ENCODE results near the gene AGAP1. TPM values are rescaled to one million over a fixed set of nuclear protein-coding genes. Genes with fewer than 3 reads are reported as not detected.

Gene AGAP1
- total RNA-seq, 3 donors from 2014 or later (not counting 1 experiment from before 2014, with no cell fraction given) = 42.0 to 56.4 (median 45.7) TPM

- no peak for ATAC-seq
- peaks cover 0 to 4% of the 10 kb centered on the region in 2 donors for H3K4me1 Mint-ChIP-seq
- no peaks in the 10 kb centered on the region for H3K9me3 Mint-ChIP-seq
- intact Hi-C loops (cut with micrococcal nuclease) = no loop called here
- WGBS (ENCODE audit: insufficient coverage) = 88% methylated on average over 7 of the region's 7 CpGs
- no peaks in the 10 kb centered on the region for H3K27me3 ChIP-seq (ENCODE audit: control insufficient read depth, insufficient read depth, low read length)
- no peak for TF ChIP-seq CTCF (IDR thresholded peaks at IDR 0.05)
- H3K4me3 Mint-ChIP-seq = no peak overlapping the region
- no peaks in the 10 kb centered on the region for H3K36me3 ChIP-seq (ENCODE audit: control insufficient read depth, insufficient read depth, low read length)
- H3K27ac ChIP-seq (ENCODE audit: low read length) = no peak overlapping the region
- no peak for DNase-seq
- H3K27ac Mint-ChIP-seq = no peak overlapping the region
- H3K4me3 ChIP-seq (ENCODE audit: low read length) = no peak overlapping the region
- H3K4me1 ChIP-seq (ENCODE audit: control insufficient read depth, insufficient read depth, low read length) = no peaks in the 10 kb centered on the region
- H3K9me3 ChIP-seq (ENCODE audit: control insufficient read depth, insufficient read depth, low read length) = no peaks in the 10 kb centered on the region
- H3K36me3 Mint-ChIP-seq = no peaks in the 10 kb centered on the region
- H3K27me3 Mint-ChIP-seq (ENCODE audit: low read depth in 2 of 2) = no peaks in the 10 kb centered on the region
Measured at GRCh38 chr2:235926229-235926628, 432.4 kb downstream of the AGAP1 start.

GRCh38 chr2:235928751-235929370, 435.0 kb downstream of the AGAP1 start:
- 89% methylated on average over 16 of the region's 16 CpGs for WGBS (ENCODE audit: insufficient coverage)

GRCh38 chr2:235930701-235931100, 436.9 kb downstream of the AGAP1 start:
- Histone ChIP-seq H3K27ac (ENCODE audit: low read length) (no peak overlapping the region), H3K4me1 (ENCODE audit: control insufficient read depth, insufficient read depth, low read length) (no peaks in the 10 kb centered on the region), H3K9me3 (ENCODE audit: control insufficient read depth, insufficient read depth, low read length) (no peaks in the 10 kb centered on the region), H3K4me3 (ENCODE audit: low read length) (no peak overlapping the region), H3K36me3 (ENCODE audit: control insufficient read depth, insufficient read depth, low read length) (no peaks in the 10 kb centered on the region), H3K27me3 (ENCODE audit: control insufficient read depth, insufficient read depth, low read length) (no peaks in the 10 kb centered on the region)
- ATAC-seq (no peak), DNase-seq (no peak)
- no peaks in the 10 kb centered on the region for H3K4me1 Mint-ChIP-seq
- no peak overlapping the region for H3K4me3 Mint-ChIP-seq
- no peaks in the 10 kb centered on the region for H3K9me3 Mint-ChIP-seq
- WGBS (ENCODE audit: insufficient coverage) = 89% methylated on average over 19 of the region's 19 CpGs
- intact Hi-C loops (cut with micrococcal nuclease) = no loop called here
- no peaks in the 10 kb centered on the region for H3K27me3 Mint-ChIP-seq (ENCODE audit: low read depth in 2 of 2)
- H3K36me3 Mint-ChIP-seq = no peaks in the 10 kb centered on the region
- H3K27ac Mint-ChIP-seq = no peak overlapping the region
- no peak for TF ChIP-seq CTCF (IDR thresholded peaks at IDR 0.05)

More at GRCh38 chr2:235928751-235929370, 435.0 kb downstream of the AGAP1 start:
- Histone ChIP-seq H3K27me3 (ENCODE audit: control insufficient read depth, insufficient read depth, low read length) (no peaks in the 10 kb centered on the region), H3K4me3 (ENCODE audit: low read length) (no peak overlapping the region), H3K4me1 (ENCODE audit: control insufficient read depth, insufficient read depth, low read length) (no peaks in the 10 kb centered on the region), H3K9me3 (ENCODE audit: control insufficient read depth, insufficient read depth, low read length) (no peaks in the 10 kb centered on the region), H3K36me3 (ENCODE audit: control insufficient read depth, insufficient read depth, low read length) (no peaks in the 10 kb centered on the region), H3K27ac (ENCODE audit: low read length) (no peak overlapping the region)
- H3K36me3 Mint-ChIP-seq = no peaks in the 10 kb centered on the region
- DNase-seq = no peak
- H3K4me1 Mint-ChIP-seq = peaks cover 0 to 4% of the 10 kb centered on the region in 2 donors
- ATAC-seq = no peak
- TF ChIP-seq CTCF (IDR thresholded peaks at IDR 0.05) = no peak
- H3K27ac Mint-ChIP-seq = no peak overlapping the region
- H3K4me3 Mint-ChIP-seq = no peak overlapping the region
- H3K9me3 Mint-ChIP-seq = no peaks in the 10 kb centered on the region
- no peaks in the 10 kb centered on the region for H3K27me3 Mint-ChIP-seq (ENCODE audit: low read depth in 2 of 2)
- intact Hi-C loops (cut with micrococcal nuclease) = no loop called here

- no peaks in the 10 kb centered on the region for H3K36me3 ChIP-seq (ENCODE audit: control insufficient read depth, insufficient read depth, low read length)
Measured at GRCh38 chr2:235931676-235932075, 437.8 kb downstream of the AGAP1 start.

More at GRCh38 chr2:235931676-235932075, 437.8 kb downstream of the AGAP1 start:
- no peak overlapping the region for H3K27ac ChIP-seq (ENCODE audit: low read length)
- H3K27me3 ChIP-seq (ENCODE audit: control insufficient read depth, insufficient read depth, low read length) = no peaks in the 10 kb centered on the region
- Mint-ChIP-seq H3K27ac (no peak overlapping the region), H3K36me3 (peaks cover 8% of the 10 kb centered on the region), H3K4me1 (peaks cover 0 to 5% of the 10 kb centered on the region in 2 donors), H3K9me3 (peaks cover 2 to 5% of the 10 kb centered on the region in 2 donors), H3K27me3 (ENCODE audit: low read depth in 2 of 2) (no peaks in the 10 kb centered on the region), H3K4me3 (no peak overlapping the region)
- no peak for TF ChIP-seq CTCF (IDR thresholded peaks at IDR 0.05)
- intact Hi-C loops (cut with micrococcal nuclease) = no loop called here
- no peaks in the 10 kb centered on the region for H3K4me1 ChIP-seq (ENCODE audit: control insufficient read depth, insufficient read depth, low read length)
- DNase-seq = no peak
- no peak overlapping the region for H3K4me3 ChIP-seq (ENCODE audit: low read length)
- no peaks in the 10 kb centered on the region for H3K9me3 ChIP-seq (ENCODE audit: control insufficient read depth, insufficient read depth, low read length)
- 92% methylated on average over 15 of the region's 15 CpGs for WGBS (ENCODE audit: insufficient coverage)
- ATAC-seq = no peak

Measured in natural killer cell (primary cell).